ENCODE data around the gene HOXB7.

DNA sequence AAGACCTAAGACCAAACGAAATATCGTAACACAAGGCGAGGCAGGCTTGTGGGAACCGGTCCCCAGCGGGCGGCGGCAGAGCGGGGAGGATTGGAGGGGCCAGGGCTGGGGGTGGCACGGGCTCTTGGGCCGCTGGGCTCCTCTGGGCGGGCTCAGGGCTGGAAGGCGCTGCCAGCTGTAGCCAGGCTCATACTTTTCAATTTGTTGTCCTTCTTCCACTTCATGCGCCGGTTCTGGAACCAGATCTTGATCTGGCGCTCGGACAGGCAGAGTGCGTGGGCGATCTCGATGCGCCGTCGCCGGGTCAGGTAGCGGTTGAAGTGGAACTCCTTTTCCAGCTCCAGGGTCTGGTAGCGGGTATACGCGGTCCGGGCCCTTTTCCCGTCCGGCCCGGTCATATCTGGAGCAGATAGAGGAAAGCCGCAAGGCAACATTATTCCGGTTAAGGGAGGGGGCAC lies 18.7 kb downstream of the HOXB7 start:
- no peak for TF ChIP-seq CBX3 (IDR thresholded peaks at IDR 0.05; ENCODE audit: borderline replicate concordance, low read depth)
- no peak for TF ChIP-seq POLR2A (IDR thresholded peaks at IDR 0.05; ENCODE audit: low read depth, low read length)
- TF ChIP-seq, protein P1, sequence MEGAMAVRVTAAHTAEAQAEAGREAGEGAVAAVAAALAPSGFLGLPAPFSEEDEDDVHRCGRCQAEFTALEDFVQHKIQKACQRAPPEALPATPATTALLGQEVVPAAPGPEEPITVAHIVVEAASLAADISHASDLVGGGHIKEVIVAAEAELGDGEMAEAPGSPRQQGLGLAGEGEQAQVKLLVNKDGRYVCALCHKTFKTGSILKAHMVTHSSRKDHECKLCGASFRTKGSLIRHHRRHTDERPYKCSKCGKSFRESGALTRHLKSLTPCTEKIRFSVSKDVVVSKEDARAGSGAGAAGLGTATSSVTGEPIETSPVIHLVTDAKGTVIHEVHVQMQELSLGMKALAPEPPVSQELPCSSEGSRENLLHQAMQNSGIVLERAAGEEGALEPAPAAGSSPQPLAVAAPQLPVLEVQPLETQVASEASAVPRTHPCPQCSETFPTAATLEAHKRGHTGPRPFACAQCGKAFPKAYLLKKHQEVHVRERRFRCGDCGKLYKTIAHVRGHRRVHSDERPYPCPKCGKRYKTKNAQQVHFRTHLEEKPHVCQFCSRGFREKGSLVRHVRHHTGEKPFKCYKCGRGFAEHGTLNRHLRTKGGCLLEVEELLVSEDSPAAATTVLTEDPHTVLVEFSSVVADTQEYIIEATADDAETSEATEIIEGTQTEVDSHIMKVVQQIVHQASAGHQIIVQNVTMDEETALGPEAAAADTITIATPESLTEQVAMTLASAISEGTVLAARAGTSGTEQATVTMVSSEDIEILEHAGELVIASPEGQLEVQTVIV (IDR thresholded peaks at IDR 0.05; ENCODE audit: borderline replicate concordance, partially characterized antibody) = no peak

Measured in GM12878 (cell line).